GM12878 (cell line): ENCODE data around the gene PSMB5. TPM values are rescaled to one million over a fixed set of nuclear protein-coding genes. Genes with fewer than 3 reads are reported as not detected.

Source experiments
- ETV6 ChIP-seq, 2 experiments: fragments of 450-650 bp in 1 of 2; IDR thresholded peaks in 1 of 2; conservative IDR thresholded peaks in 1 of 2; 2 replicates each; pipeline ENCODE4 v1.6.1; 2014; ENCODE audit warnings: antibody characterized with exemption in 1 of 2, borderline replicate concordance in 1 of 2, low read depth in 1 of 2, mild to moderate bottlenecking in 1 of 2, moderate library complexity in 1 of 2
- FOXM1 ChIP-seq: IDR thresholded peaks from 2 replicates; pipeline ENCODE4 v1.6.1; 2012; ENCODE audit warnings: low read depth, mild to moderate bottlenecking, inconsistent platforms, low read length, moderate library complexity
- IKZF2 ChIP-seq, 2 experiments: fragments of 450-650 bp; IDR thresholded peaks; 2 replicates each; pipeline ENCODE4 v1.6.1; 2017; ENCODE audit warnings: mild to moderate bottlenecking in 2 of 2, moderate library complexity in 2 of 2
- LARP7 ChIP-seq: fragments of 450-650 bp; IDR thresholded peaks from 2 replicates; pipeline ENCODE4 v1.6.1; 2017; ENCODE audit warnings: mild to moderate bottlenecking
- RAD21 ChIP-seq: IDR thresholded peaks from 2 replicates; pipeline ENCODE4 v1.6.1; 2011; ENCODE audit warnings: mild to moderate bottlenecking, low read depth, low read length, moderate library complexity; ENCODE audit not compliant: insufficient read depth
- SIN3A ChIP-seq: IDR thresholded peaks from 2 replicates; pipeline ENCODE4 v1.6.1; 2012; ENCODE audit warnings: low read depth, low read length, improper control_type of control experiment
- STAT1 ChIP-seq: fragments of 450-650 bp; conservative IDR thresholded peaks from 2 replicates; pipeline ENCODE4 v1.6.1; 2014; ENCODE audit warnings: antibody characterized with exemption, mild to moderate bottlenecking
- ZBTB40 ChIP-seq: fragments of 450-650 bp; IDR thresholded peaks from 2 replicates; pipeline ENCODE4 v1.6.1; 2016; ENCODE audit warnings: mild to moderate bottlenecking, moderate library complexity, borderline replicate concordance
- ZNF384 ChIP-seq: IDR thresholded peaks from 2 replicates; pipeline ENCODE4 v1.6.1; 2012; ENCODE audit warnings: low read depth, mild to moderate bottlenecking, low read length, improper control_type of control experiment, borderline replicate concordance
- polyA plus RNA-seq, 11 experiments: library from polyadenylated mRNA; depleted of rRNA in 4 of 11; unstranded in 6 of 11; stranded (reverse) in 5 of 11; fragments of >200 nt; fragmentation: Nextera tagmentation in 4 of 11; fragmentation: Illumina TruSeq in 1 of 11; extraction: Ambion mirVana in 4 of 11; extraction: Trizol in 1 of 11; gene quantifications; 1 replicate in 1 of 11; 2 replicates in 10 of 11; pipeline versions ENCODE4 v1.2.1 to v1.2.3, GENCODE V29; 2011 to 2016; ENCODE audit warnings: inconsistent platforms in 2 of 11, missing spikeins in 2 of 11, low read depth in 1 of 11
- total RNA-seq, 4 experiments: library from RNA; depleted of rRNA in 3 of 4; stranded (reverse); fragments of >200 nt in 3 of 4; fragmentation: Illumina TruSeq in 1 of 4; extraction: Trizol in 1 of 4; gene quantifications; 2 replicates each; pipeline versions ENCODE4 v1.2.1 to v1.2.3, GENCODE V29; 2013 to 2021
- TF ChIP-seq, protein P1 (sequence below): fragments of 450-650 bp; formaldehyde crosslinking; IDR thresholded peaks from 2 replicates; pipeline ENCODE4 v1.4.0; 2022; ENCODE audit warnings: mild to moderate bottlenecking, moderate library complexity

PSMB5 gene
- total and polyA plus RNA-seq, 10 of the 15 experiments (the other 5 are each of a cell fraction or from before 2014, with no cell fraction given): 84.5 to 802 (median 144) TPM

GRCh38 chr14:23025151-23025814 is 9.4 kb downstream of the PSMB5 start (continued):
- TF ChIP-seq RAD21 (no peak), IKZF2 (IDR thresholded peaks at IDR 0.05) (peak; percentile 38 to 63; a peak in 2 of 4 replicates), LARP7 (no peak), ETV6 (conservative IDR thresholded peaks at IDR 0.05 in 1 of 2, IDR thresholded peaks at IDR 0.05 in 1 of 2; ENCODE audit: borderline replicate concordance in 1 of 2, low read depth in 1 of 2) (no peak), FOXM1 (no peak), SIN3A (no peak), ZNF384 (no peak), ZBTB40 (no peak), STAT1 (no peak)
- TF ChIP-seq, protein P1, sequence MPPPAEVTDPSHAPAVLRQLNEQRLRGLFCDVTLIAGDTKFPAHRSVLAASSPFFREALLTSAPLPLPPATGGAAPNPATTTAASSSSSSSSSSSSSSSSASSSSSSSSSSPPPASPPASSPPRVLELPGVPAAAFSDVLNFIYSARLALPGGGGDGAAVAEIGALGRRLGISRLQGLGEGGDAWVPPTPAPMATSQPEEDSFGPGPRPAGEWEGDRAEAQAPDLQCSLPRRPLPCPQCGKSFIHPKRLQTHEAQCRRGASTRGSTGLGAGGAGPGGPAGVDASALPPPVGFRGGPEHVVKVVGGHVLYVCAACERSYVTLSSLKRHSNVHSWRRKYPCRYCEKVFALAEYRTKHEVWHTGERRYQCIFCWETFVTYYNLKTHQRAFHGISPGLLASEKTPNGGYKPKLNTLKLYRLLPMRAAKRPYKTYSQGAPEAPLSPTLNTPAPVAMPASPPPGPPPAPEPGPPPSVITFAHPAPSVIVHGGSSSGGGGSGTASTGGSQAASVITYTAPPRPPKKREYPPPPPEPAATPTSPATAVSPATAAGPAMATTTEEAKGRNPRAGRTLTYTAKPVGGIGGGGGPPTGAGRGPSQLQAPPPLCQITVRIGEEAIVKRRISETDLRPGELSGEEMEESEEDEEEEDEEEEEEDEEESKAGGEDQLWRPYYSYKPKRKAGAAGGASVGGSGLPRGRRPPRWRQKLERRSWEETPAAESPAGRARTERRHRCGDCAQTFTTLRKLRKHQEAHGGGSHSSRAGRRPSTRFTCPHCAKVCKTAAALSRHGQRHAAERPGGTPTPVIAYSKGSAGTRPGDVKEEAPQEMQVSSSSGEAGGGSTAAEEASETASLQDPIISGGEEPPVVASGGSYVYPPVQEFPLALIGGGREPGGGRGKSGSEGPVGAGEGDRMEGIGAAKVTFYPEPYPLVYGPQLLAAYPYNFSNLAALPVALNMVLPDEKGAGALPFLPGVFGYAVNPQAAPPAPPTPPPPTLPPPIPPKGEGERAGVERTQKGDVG (CRISPR knock-in tag): no peak
